AG04449 (cell line): ENCODE measurements around the gene DCAF6.

Source experiments
- CTCF ChIA-PET: fragments of 350-600 bp; formaldehyde crosslinking; extraction: SDS; loops from one replicate; lab custom pipeline; 2021; ENCODE audit warnings: antibody characterized with exemption; lab: Yijun Ruan, JAX
- POLR2A ChIA-PET: fragments of 400-600, 350-600 bp; formaldehyde crosslinking; extraction: SDS; loops from one replicate; lab custom pipeline; 2020; ENCODE audit warnings: antibody characterized with exemption, inconsistent platforms; lab: Yijun Ruan, JAX
- DNase-seq: peaks from one replicate; pipeline ENCODE4 v3.0.0-alpha.2; 2010; ENCODE audit warnings: low read depth, low spot score
- H3K4me3 ChIP-seq: 2 replicates; pipeline ENCODE4 v1.5.1; 2011; ENCODE audit warnings: low read depth, mild to moderate bottlenecking, control low read depth, low read length
- CTCF ChIP-seq: IDR thresholded peaks from one replicate; pipeline ENCODE4 v1.5.1; 2011; ENCODE audit warnings: mild to moderate bottlenecking, moderate library complexity, low read length, control low read depth, inconsistent platforms; ENCODE audit not compliant: insufficient read depth; ENCODE audit errors: missing control alignments

DCAF6 gene

GRCh38 chr1:168114845-168115244 is 178.4 kb downstream of the DCAF6 start:
- TF ChIP-seq CTCF = no peak
- H3K4me3 ChIP-seq = no peak overlapping the region
- ChIA-PET POLR2A (no interaction called here), CTCF (interaction anchor here (2.4 kb wide), 1 partner anchor 12 kb away, joined by 6 read pairs; no protein-coding TSS in a partner anchor)
- no peak for DNase-seq

- no peak for DNase-seq
- ChIA-PET POLR2A (no interaction called here), CTCF (interaction anchor here (0.7 to 2.4 kb wide), 8 partner anchors 9 to 402 kb away, joined by 3 to 7 read pairs (median 4); no protein-coding TSS in a partner anchor)
- H3K4me3 ChIP-seq = no peak overlapping the region
- TF ChIP-seq CTCF = no peak
Observed at GRCh38 chr1:168116327-168116799, 179.9 kb downstream of the DCAF6 start.

GRCh38 chr1:168119750-168120149 is 183.3 kb downstream of the DCAF6 start:
- ChIA-PET CTCF (interaction anchor here (3.1 kb wide), 1 partner anchor 37 kb away, joined by 12 read pairs; no protein-coding TSS in a partner anchor), POLR2A (no interaction called here)
- no peak overlapping the region for H3K4me3 ChIP-seq
- DNase-seq = no peak
- no peak for TF ChIP-seq CTCF

GRCh38 chr1:168121401-168122011 is 185.0 kb downstream of the DCAF6 start:
- H3K4me3 ChIP-seq = no peak overlapping the region
- peak; percentile 75 for DNase-seq
- ChIA-PET CTCF (interaction anchor here (1.8 to 3.1 kb wide), 3 partner anchors 23 to 38 kb away, joined by 8 to 12 read pairs (median 11); no protein-coding TSS in a partner anchor), POLR2A (no interaction called here)
- TF ChIP-seq CTCF = no peak

GRCh38 chr1:168125051-168125450 is 188.6 kb downstream of the DCAF6 start:
- no peak for DNase-seq
- CTCF ChIA-PET = interaction anchor here (1.4 to 2.5 kb wide), 4 partner anchors 9 to 40 kb away, joined by 3 to 14 read pairs (median 9); no protein-coding TSS in a partner anchor
- TF ChIP-seq CTCF = no peak
- H3K4me3 ChIP-seq = no peak overlapping the region
- POLR2A ChIA-PET = no interaction called here
